SK-N-MC (cell line): ENCODE results near the gene KRTAP10-3.

Experiments used
- EZH2 ChIP-seq: fragments of 200-600 bp; sonication (generic); IDR thresholded peaks from one replicate; pipeline ENCODE4 v1.6.1; 2017; ENCODE audit warnings: antibody characterized with exemption
- FOXP2 ChIP-seq: optimal IDR thresholded peaks from 2 replicates; pipeline ENCODE3; 2011; ENCODE audit warnings: mild to moderate bottlenecking, moderate library complexity; ENCODE audit not compliant: insufficient read depth; ENCODE audit errors: extremely low read length, control extremely low read depth
- POLR2AphosphoS5 ChIP-seq: IDR thresholded peaks from 2 replicates; pipeline ENCODE4 v1.6.1; 2012; ENCODE audit warnings: mild to moderate bottlenecking, low read depth, low read length, borderline replicate concordance

- no peak for TF ChIP-seq EZH2
- TF ChIP-seq POLR2AphosphoS5, result no peak
- TF ChIP-seq FOXP2, result no peak
Measured at GRCh38 chr21:44509539-44509938, 49.1 kb downstream of the KRTAP10-3 start.
